C1 segment of cervical spinal cord (tissue), 14 donors: ENCODE measurements around the gene PRKCA.
"Not testable (repeated sequence)": the region's sequence is repeated elsewhere in the genome, so short reads cannot be mapped to it uniquely, and the experiment has no call there.

Experiments
- DNase-seq, 14 donors: peaks; one replicate each; lab custom pipeline; 2025; lab: John Stamatoyannopoulos, UW

Gene PRKCA

DNA sequence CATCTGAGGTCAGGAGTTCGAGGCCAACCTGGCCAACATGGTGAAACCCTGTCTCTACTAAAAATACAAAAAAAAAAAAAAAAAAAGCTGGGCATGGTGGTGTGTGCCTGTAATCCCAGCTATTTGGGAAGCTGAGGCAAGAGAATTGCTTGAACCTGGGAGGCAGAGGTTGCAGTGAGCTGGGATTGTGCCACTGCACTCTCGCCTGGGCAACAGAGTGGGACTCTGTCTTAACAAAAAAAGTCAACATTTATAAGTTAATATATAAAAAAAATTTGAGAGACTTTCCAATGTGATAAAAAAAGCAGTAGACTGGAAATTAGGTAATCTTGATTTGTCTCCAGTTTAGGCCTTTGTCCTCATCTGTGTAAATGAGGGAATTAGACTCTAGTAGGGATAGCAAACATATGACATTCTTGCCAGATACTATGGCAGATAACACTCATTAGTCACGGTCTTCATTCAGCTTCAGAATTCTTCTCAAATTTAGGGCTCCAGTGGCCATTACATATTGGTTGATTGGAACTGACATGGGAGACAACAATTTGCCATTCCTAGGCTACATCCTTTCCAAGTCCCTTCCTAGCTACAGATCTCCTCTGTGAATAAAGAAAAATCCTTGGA, 22.1 kb downstream of the PRKCA start:
- DNase-seq = not testable (repeated sequence)

DNA sequence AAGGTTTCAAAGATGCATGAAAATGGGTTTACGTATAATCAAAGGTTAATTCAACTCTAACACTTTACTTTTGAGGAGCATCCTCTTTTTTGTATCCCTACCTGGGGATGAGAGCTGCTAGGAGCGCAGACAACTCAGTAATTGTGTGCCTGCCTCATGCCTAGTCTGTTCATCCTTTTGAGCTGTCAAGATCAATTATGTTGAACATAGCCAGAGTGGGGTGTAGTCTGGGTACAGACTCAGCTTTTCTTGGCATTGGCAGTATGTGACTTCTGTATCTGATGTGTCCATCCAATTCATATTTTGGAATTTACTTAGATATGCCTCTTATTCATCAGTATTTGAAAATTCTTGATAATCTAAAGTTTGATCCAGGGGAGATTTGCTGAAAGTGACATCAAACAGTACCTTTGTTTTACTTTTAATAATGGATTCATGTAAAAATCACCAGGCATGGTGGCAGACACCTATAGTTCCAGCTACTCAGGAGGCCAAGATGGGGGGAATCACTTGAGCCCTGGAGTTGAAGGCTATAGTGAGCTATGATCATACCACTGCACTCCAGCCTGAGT, 24.1 kb downstream of the PRKCA start:
- no peak for DNase-seq

DNA sequence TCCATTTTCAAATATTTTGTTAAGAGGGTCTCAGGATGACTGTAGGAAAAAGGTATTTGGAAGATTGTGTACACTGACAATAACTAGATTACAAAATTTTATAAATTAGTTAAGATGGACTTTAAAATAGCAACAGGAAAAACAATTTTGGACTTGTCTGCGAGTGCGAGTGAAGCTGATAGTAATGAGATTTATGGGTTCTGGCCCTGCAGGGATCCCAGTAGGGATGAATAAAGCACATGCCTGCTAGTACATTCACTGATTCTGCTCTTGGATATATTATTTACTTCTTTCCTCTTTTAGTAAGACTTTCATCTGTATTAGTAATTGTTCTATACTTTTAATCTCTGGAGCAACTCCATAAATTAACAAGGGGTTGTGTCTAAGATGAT, 28.2 kb downstream of the PRKCA start:
- no peak for DNase-seq

DNA sequence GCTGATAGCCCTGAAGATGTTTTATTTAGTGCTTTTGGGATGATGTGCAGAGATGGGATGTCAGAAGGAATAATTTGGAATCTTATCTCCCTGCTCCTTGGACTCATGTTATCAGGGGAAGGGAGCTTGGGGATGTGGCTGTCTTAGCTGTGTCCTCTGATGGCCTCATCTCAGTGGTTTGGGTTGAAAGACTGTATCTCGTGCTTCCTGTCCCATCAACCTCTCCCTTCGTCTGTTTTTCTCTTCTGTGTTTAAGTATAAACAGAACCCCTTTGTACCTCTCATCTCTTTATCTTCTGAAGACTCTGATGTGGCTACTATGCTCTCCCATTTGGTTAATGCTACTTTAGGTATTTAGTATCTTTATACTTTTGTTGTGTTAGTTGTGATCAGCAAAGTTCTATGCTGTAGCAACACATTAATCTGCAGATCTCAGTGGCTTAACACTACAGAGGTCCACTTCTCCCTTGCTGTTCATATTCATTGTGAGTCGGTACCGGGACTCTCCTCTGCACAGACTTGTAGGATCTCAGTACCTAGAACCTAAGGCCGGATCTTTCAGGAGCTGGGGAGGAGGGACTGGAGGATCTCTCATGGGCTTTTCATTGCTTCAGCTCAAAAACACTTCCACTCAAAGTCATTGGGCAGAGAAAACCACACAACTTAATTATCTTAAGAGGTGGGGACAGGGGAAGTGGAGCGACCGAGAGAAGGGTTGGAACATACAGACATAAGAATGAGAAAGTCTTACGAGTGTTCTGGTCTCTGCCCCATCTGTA, 28.8 kb downstream of the PRKCA start:
- DNase-seq = no peak

DNA sequence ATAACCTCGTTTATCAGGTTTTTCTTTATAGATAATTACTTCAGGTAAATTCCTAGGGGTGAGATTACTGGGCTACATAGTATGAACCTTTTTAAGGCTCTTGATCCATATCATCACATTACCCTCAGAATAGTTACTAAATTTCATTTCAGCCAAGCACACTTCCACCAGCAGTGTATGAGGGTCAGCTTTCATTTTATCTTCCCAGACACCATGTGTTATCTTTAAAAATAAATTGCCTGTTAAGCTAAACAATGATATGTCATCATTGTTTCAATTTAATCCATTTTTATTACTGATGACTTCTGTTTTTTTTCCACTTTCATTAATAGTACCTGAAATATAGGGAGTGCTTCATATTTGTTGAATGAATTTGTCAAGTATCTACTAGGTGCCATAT, 33.4 kb downstream of the PRKCA start:
- no peak for DNase-seq

DNA sequence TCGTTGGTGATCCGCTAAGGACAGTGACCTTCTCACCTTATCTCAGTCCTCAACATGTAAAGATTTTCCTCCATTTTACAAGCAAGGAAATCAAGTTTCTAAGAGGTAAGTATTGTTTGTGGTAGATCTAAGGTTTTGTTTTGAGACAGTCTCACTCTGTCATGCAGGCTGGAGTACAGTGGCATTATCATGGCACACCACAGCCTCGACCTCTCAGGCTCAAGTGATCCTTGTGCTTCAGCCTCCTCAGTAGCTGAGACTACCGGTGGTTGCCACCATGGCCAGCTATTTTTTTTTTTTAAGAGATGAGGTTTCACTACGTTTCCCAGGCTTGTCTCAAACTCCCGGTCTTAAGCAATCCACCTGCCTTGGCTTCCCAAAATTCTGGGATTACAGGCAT, 34.9 kb downstream of the PRKCA start:
- no peak for DNase-seq

DNA sequence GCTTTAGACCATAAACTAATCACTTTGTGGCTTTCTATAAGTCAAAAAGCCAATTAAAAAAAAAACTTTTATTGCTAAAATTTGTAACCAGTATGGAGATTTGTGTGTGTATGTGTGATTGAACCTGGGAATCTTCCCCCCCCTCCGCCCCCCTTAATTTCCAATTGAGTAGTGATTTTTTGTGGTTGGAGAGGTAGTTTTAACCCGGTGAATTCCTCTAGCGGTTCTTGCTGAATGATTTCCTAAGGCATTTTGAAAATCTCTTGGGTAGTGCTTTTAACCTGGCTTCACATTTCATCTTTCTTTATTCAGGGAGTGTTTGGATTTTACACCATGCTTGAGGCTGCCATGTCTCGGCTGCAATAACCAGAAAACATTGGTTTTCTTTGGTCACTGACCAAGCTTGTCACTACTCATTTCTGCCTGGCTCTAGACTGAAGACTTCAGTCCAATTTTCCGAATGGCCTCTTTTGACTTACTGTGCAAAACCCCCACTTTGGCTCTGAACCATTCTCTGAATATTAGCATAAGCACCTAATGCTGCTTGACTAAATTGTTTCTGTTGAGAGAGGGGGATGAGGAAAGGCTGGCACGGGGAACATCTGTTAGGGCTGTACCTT, 35.6 kb downstream of the PRKCA start:
- no peak for DNase-seq

DNA sequence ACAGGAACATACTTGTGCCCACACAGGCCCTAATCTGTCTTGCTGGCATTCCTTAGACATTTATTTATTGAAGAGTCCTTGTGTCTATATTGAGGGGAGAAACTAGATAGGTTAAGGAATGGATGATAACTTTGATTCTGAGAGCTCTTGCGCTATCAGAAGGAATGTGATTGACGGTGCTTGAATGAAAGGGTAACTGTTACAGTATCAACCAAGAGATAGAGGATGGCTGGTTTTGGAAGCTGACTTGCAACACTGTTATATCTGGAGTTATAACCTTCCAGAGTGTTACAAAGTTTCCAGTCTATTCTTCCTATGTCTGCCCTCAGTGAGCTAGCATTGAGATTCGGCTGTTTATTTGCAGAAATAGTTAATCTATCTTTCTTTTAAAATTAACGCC, 36.5 kb downstream of the PRKCA start:
- no peak for DNase-seq

DNA sequence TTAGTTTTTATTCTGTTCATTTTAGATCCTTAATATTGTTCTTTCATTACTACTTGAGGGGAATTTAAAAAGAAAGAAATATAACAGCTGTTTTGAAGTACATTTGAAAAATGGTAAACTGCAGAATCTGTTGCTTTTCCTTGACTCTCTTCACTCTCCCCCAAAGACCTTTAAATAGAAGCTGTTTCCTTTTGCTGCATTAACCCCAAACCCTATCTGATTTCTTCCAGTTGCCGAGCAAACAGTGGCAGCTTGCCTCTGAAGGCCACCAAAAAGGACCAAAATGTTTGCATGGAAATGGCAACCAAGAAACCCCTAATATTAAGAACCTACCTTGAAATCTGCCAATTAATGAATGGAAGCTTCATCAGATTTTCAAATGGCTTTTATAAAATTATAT, 37.1 kb downstream of the PRKCA start:
- DNase-seq = no peak

DNA sequence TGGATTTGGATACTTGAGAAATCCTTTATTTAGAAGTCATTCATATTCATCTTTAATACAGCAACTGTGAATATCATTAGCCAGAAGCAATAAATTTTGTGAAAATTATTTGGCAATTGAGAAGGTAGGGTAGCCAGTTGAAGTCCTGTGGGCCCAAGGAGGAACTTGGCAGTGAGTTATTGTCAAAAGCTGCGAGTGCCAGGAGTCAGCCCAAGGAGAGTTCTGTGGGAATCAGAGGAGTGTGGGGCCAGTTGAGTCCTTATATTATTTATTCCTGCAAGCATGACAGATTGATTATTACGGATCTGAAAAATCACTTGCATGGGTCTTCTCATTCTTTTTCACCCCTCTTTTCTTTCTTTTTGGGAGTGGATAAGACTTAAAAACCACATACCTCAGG, 38.3 kb downstream of the PRKCA start:
- no peak for DNase-seq

DNA sequence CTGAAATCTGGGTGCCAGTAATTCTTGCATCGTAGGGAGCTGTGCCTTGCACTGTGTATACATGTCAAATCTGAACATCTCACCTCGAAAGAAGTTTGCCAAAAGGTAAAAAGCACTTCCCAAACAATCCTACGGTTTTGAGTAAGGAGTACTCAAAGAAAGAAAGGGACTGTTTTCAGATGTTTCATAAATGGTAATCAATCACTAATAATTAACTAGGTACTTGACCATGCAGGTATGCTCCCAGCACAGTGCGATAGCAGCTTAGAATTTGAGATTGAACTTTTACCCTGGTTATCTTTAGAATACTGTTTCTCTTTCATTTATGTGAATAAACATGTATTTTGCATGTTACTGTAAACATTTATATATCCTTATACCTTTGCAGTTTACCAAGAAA, 39.0 kb downstream of the PRKCA start:
- DNase-seq = no peak

DNA sequence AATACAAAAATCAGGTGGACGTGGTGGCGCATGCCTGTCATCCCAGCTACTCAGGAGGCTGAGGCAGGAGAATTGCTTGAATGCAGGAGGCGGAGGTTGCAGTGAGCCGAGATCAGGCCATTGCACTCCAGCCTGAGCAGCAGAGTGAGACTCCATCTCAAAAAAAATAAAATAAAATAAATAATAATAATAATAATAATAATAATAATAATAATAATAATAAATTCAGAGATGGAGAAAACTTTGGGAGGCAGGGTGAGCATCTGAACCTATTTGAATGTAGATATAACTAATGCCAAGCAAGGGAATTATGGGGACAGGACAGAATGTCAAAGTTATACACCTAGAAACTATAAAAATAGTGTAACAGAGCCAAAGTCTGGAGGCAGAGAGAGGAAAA, 39.9 kb downstream of the PRKCA start:
- DNase-seq = not testable (repeated sequence)

DNA sequence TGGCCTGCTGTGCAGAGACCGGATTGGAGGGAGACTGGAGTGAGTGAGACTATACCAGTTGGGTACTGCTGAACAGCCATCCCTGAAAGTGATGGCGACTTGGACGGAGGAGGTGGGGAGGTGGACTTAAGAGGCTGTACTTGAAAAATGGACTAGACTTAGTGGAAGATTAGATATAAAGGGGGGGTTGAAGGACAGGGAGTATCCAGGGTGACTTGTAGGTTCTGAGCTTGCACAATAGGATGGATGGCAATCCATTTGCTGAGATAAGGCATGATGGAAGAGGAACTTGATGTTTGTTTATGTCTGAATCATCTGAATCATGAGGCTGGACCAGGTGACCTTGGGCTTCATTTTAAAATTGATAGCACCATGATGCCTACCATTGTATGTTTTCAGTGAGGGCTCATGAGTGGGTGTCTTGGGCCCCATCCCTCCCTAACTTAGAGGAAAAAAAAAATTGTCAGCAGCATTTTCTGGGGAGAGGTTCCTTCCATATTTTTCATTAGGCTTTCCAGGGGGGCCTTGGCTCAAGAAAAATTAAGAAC, 41.2 kb downstream of the PRKCA start:
- no peak for DNase-seq

DNA sequence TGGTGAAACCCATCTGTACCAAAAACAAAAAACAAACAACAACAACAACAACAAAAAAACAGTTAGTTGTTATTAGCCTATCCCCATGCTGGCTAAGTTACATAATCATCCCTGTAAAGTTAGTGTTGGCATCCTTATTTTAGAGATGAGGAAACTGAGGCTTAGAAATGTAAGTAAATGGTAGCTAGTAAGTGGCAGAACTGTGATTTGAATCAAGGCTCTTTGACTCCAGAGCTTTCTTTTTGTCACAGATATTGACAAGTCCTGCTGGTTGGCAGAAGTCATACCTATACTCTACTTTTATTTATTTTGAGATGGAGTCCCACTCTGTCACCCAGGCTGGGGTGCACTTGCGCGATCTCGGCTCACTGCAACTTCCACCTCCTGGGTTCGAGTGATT, 42.1 kb downstream of the PRKCA start:
- DNase-seq = no peak

DNA sequence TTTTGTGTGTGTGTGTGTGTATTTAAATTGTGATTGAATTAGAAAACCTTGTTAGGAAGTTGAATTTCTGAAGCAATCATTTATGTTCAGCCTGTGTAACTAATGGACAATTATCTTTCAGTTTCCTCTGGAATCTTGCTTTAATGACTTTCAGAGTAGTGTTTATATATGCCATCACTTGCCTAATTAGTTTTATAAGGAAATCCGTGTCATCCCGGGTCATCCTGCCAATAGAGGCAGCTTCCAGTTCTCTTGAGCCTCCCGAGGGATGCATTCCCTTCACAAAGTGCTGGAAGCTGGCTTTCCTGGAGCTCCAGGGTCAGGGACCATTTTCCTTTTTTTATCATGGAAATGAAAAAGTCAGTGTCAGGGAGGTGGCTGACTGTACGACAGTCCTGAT, 42.9 kb downstream of the PRKCA start:
- no peak for DNase-seq

DNA sequence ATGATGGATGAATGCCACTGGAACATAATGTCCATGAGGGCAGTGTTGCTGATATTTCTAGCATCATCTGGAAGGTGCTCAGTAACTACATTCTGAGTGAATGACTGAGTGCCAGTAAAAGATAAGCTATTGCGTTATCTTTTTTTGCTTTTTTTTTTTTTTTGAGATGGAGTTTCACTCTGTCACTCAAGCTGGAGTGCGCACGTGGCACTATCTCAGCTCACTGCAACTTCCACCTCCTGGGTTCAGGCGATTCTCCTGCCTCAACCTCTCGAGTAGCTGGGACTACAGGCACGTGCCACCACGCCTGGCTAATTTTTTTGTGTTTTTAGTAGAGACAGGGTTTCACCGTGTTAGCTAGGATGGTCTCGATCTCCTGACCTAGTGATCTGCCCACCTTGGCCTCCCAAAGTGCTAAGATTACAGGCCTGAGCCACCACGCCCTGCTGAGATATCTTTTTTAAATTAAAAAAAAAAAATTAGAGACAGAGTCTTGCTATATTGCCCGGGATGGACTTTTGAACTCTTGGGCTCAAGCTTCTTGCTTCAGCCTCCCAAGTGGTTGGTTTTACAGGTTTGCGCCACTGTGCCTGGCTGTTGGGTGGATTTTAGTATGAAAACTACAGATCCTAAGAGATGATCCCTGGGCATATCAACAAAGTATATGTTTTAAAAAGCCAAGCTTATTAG, 43.7 kb downstream of the PRKCA start:
- DNase-seq = not testable (repeated sequence)

DNA sequence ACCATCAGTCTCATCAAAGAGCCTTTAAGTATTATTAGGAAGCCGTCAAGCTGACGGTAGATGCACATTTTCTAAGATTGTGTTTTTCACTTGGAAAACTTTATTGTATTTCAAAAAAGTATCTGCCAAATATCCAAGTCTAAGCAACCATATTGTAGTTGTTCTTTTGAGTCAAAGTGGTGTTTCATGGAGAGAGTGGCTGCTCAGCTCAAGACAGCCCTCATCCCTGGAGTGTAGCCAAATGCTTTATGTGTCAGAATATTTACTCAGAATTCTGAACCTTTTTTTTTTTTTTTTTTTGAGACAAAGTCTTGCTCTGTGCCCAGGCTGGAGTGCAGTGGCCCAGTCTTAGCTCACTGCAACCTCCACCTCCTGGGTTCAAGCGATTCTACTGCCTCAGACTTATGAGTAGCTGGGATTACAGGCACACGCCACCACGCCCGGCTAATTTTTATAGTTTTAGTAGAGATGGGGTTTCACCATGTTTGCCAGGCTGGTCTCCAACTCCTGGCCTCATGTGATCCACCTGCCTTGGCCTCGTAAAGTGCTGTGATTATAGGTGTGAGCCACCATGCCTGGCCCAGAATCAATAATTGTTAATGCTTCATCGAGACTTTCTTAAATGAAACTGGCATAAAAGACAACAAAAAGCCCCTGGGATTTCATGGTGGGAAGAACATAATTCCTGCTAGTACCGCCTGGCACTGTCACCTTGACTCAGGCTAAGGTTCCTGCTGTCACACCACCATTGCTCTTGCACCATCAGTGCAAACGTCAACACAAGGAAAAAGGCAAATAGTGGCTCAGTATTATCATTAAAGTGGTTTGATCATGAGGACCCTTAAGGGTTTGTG, 45.5 kb downstream of the PRKCA start:
- no peak for DNase-seq

DNA sequence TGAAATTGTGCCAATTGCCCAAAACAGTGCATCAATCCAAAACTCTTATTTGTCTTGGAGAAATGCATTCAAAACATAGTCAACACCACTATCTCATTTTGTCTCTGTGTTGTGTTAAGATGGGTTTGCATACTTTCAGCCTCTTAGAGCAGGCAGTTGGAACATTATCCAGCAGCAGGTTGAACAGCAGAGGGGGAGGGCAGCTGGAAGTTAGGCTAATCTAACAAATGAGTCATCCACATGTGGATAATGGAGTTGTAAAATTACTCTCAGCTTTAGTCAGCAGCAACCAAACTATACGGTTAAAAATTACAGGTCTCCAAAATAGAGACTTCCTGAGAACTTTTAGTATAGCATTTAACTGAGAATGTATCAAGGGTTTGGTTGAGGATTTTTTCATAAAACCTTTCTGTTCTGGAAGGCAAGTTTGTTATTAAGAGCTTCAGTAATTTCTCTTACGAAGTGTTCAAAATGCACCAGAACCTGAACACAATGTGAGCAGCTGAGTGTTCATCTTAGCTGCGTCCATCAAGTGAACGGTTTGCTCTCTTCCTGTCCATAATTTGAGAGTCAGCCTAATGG, 46.3 kb downstream of the PRKCA start:
- no peak for DNase-seq

DNA sequence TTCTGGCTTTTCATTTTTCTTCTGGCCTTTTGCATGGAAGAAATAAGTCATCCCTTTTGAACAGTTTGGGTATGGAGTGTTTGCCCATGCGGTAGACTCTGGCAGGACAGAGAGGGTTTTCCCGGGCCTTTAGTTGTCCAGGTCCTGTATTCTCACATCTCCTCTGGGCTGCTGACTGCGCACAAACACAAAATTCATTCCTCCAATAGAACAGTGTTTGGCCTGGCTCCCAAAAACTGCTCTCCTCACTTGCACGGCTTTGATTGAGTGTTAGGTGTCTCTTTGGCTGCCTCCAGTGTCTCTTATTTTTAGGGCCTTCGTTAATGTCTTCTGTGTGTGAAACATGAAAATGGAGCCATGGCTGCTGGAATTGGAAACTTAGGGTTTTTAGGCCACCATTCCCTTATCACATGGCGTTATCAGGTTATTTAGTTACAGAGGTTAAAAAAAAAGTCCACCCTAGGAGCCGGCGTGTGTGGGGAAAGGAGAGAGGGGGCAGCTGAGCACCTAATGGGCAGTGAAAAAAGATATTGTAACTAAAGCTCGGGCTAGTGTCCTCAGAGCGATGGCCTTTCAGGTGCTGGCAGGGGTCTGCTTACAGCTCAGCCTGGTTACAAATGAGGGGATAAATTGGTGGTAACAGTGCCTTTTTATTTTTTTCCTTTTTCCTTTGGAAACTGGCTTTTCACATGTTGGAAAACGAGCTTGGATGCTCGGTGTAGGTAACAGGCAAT, 47.3 kb downstream of the PRKCA start:
- DNase-seq = no peak

DNA sequence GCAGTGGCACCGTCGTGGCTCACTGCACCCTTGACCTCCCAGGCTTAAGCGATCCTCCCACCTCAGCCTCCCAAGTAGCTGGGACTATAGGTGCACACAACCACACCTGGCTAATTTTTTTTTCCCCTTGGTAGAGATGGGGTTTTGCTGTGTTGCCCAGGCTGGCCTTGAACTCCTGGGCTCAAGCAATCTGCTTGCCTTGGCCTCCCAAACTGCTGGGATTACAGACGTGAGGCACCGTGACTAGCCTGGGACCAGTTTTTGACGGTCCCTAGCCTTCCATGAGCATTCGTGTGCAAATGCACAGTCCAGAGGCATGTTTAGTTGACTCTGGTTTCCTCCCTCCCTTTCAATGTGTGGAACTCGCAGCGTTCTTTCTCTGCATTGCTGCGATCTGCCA, 48.2 kb downstream of the PRKCA start:
- DNase-seq = not testable (repeated sequence)
